ENCODE measurements around the gene HOXD13.

Gene HOXD13

GRCh38 chr2:176100547-176101140, 8.1 kb downstream of the HOXD13 start:
- H3K4me3 ChIP-seq (ENCODE audit: low read length): no peak overlapping the region
- no peaks in the 10 kb centered on the region for H3K79me2 ChIP-seq (ENCODE audit: low read length)
- H3K4me2 ChIP-seq (ENCODE audit: low read depth, low read length): no peak overlapping the region
- H3K27me3 ChIP-seq (replicated peaks; ENCODE audit: insufficient read depth, low read length): peaks cover 8% of the 10 kb centered on the region; the same call in 1 of the 2 replicates
- no peaks in the 10 kb centered on the region for H3K9me3 ChIP-seq (replicated peaks; ENCODE audit: insufficient read depth, low read length)
- H3K9ac ChIP-seq (ENCODE audit: low read length): no peak overlapping the region
- no peak for TF ChIP-seq EZH2phosphoT487 (IDR thresholded peaks at IDR 0.05; ENCODE audit: low read length)
- no peak for TF ChIP-seq CTCF (IDR thresholded peaks at IDR 0.05; ENCODE audit: low read length)
- TF ChIP-seq EZH2 (optimal IDR thresholded peaks at IDR 0.05; ENCODE audit: low read depth, low read length): no peak
- DNase-seq: no peak
- peaks cover 17% of the 10 kb centered on the region for H3F3A ChIP-seq (ENCODE audit: insufficient read depth, low read length)
- no peak overlapping the region for H3K27ac ChIP-seq (ENCODE audit: low read length)
- H2AFZ ChIP-seq (ENCODE audit: low read length): no peak overlapping the region
- H4K20me1 ChIP-seq (ENCODE audit: insufficient read depth, low read length): no peaks in the 10 kb centered on the region
- H3K4me1 ChIP-seq (ENCODE audit: low read length): 0 out of 2 replicates have a peak, but pooled peaks cover 3% of the 10 kb centered on the region
- no peaks in the 10 kb centered on the region for H3K36me3 ChIP-seq (replicated peaks; ENCODE audit: insufficient read depth, low read length)
- no peaks in the 10 kb centered on the region for H3K9me2 ChIP-seq (replicated peaks; ENCODE audit: insufficient read depth, low read length)

- Histone ChIP-seq H3K27me3 (replicated peaks; ENCODE audit: insufficient read depth, low read length) (peaks cover 14% of the 10 kb centered on the region), H3F3A (ENCODE audit: insufficient read depth, low read length) (peaks cover 10% of the 10 kb centered on the region), H3K9ac (ENCODE audit: low read length) (no peak overlapping the region), H3K9me2 (replicated peaks; ENCODE audit: insufficient read depth, low read length) (no peaks in the 10 kb centered on the region), H3K27ac (ENCODE audit: low read length) (no peak overlapping the region), H4K20me1 (ENCODE audit: insufficient read depth, low read length) (no peaks in the 10 kb centered on the region), H3K4me2 (ENCODE audit: low read depth, low read length) (no peak overlapping the region), H3K4me3 (ENCODE audit: low read length) (no peak overlapping the region), H3K36me3 (replicated peaks; ENCODE audit: insufficient read depth, low read length) (no peaks in the 10 kb centered on the region), H2AFZ (ENCODE audit: low read length) (no peak overlapping the region), H3K9me3 (replicated peaks; ENCODE audit: insufficient read depth, low read length) (no peaks in the 10 kb centered on the region), H3K4me1 (ENCODE audit: low read length) (no peaks in the 10 kb centered on the region), H3K79me2 (ENCODE audit: low read length) (no peaks in the 10 kb centered on the region)
- DNase-seq: no peak
- no peak for TF ChIP-seq CTCF (IDR thresholded peaks at IDR 0.05; ENCODE audit: low read length)
- TF ChIP-seq EZH2 (optimal IDR thresholded peaks at IDR 0.05; ENCODE audit: low read depth, low read length): no peak
- TF ChIP-seq EZH2phosphoT487 (IDR thresholded peaks at IDR 0.05; ENCODE audit: low read length): no peak
Measured at GRCh38 chr2:176101216-176101830, 8.8 kb downstream of the HOXD13 start.

- no peaks in the 10 kb centered on the region for H3K4me1 ChIP-seq (ENCODE audit: low read length)
- TF ChIP-seq EZH2 (optimal IDR thresholded peaks at IDR 0.05; ENCODE audit: low read depth, low read length) (no peak), CTCF (IDR thresholded peaks at IDR 0.05; ENCODE audit: low read length) (no peak), EZH2phosphoT487 (IDR thresholded peaks at IDR 0.05; ENCODE audit: low read length) (no peak)
- no peak for DNase-seq
- no peak overlapping the region for H3K4me2 ChIP-seq (ENCODE audit: low read depth, low read length)
- H4K20me1 ChIP-seq (ENCODE audit: insufficient read depth, low read length): no peaks in the 10 kb centered on the region
- H2AFZ ChIP-seq (ENCODE audit: low read length): no peak overlapping the region
- peaks cover 5% of the 10 kb centered on the region; the same call in 1 of the 2 replicates for H3F3A ChIP-seq (ENCODE audit: insufficient read depth, low read length)
- peaks cover 14% of the 10 kb centered on the region for H3K27me3 ChIP-seq (replicated peaks; ENCODE audit: insufficient read depth, low read length)
- H3K9me2 ChIP-seq (replicated peaks; ENCODE audit: insufficient read depth, low read length): no peaks in the 10 kb centered on the region
- no peak overlapping the region for H3K27ac ChIP-seq (ENCODE audit: low read length)
- H3K4me3 ChIP-seq (ENCODE audit: low read length): no peak overlapping the region
- no peaks in the 10 kb centered on the region for H3K9me3 ChIP-seq (replicated peaks; ENCODE audit: insufficient read depth, low read length)
- H3K36me3 ChIP-seq (replicated peaks; ENCODE audit: insufficient read depth, low read length): no peaks in the 10 kb centered on the region
- H3K9ac ChIP-seq (ENCODE audit: low read length): no peak overlapping the region
- no peaks in the 10 kb centered on the region for H3K79me2 ChIP-seq (ENCODE audit: low read length)
Measured at GRCh38 chr2:176101842-176102241, 9.3 kb downstream of the HOXD13 start.

Data from MM.1S (cell line).